HG03457 (cell line): ENCODE measurements around the gene C2orf49.
A peak's percentile ranks its signal among the peaks of the same experiment; 100 is the strongest.
"Not testable (repeated sequence)": the region's sequence is repeated elsewhere in the genome, so short reads cannot be mapped to it uniquely, and the experiment has no call there.

Source experiments
- ATAC-seq: cut with Tn5 transposase; IDR thresholded peaks from one replicate; pipeline ENCODE4 v1.9.1; 2021; ENCODE audit warnings: moderate number of reproducible peaks; ENCODE audit not compliant: unreplicated experiment

C2orf49 gene

DNA sequence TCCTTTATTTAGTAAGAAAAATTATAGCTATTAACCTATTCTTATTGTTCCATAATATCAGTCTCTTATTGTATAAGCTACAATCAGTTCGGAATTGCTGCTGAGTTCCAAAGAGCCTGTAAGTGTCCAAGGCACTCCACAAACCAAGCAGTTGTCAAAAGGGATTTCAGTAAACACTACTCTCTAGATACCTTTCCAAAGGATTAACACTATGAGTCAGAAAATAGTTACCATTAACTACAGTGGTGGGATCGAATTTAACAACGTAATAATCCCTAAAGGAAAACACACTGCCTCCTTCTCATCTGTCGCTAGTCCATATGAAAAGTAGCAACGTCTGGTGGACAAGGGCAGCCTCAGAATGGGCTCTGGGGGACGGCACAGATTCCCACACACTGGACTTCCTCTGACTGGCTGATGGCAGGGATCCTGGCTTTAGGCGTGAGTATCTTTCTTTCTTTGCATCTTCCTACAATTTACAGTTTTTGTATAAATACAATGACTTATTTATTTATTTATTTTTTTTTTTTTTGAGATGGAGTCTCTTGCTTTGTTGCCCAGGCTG, 16.6 kb upstream of the C2orf49 start:
- no peak for ATAC-seq

DNA sequence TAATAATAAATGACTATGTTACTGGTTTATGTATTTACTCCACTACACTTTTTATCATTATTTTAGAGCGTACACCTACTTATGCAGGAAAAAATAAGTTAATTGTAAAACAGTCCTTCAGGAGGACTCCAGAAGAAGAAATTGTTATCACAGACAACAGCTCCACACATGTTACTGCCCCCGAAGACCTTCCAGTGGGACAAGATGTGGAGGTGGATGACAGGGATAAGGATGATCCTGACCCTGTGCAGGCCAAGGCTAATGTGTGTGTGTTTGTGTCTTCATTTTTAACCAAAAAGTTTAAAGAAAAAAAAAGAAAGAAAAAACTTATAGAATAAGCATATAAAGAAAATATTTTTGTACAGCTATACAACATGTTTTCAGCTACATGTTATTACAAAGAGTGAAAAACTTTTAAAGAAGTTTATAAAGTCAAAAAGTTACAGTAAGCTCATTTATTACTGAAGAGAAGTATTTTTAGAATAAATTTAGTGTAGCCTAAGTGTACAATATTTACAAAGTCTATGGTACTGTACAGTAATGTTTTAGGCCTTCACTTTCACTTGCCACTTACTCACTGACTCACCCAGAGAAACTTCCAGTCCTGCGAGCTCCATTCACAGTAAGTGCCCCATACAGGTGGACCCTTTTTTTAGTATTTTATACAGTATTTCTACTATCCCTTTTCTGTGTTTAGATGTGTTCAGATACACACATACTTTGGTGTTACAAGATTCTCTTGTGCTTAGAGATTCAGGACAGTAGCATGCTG, 15.3 kb upstream of the C2orf49 start:
- ATAC-seq, result no peak

DNA sequence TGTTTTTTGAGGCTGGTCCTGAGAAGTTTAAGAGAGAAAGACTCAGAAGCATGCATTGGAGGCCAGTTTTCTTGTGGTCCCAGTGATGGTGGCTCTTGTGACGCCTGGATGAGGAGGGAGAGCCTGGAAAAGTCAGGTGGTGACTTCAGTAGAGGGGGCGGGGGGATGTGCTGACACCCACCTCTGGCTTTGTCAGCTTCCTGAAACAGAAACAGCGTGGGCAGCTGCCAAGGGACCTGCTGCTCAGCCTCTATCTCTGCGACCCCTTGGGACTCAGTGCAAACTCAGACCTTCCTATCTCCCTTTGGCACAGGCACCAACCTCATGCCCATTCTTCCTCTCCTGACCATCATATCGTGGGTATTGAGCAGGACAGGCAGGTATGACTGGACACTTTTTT, 14.2 kb upstream of the C2orf49 start:
- no peak for ATAC-seq

DNA sequence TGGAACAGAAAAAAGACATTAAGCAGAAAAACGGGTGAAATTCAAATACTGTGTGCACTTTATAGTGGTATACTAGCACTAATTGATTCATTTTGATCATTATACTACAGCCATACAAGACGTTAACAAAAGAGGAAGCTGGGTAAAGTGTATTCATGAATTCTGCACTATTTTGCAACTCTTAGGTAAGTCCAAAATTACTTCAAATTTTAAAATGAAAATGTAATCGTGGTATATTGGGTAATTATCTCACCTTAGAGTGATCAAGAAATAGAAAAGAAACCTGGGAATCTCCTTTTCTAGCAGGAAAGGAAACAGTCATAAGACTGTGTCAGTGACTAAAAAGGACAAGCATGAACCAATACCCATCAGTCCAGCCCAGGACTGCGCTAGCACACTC, 13.2 kb upstream of the C2orf49 start:
- no peak for ATAC-seq

DNA sequence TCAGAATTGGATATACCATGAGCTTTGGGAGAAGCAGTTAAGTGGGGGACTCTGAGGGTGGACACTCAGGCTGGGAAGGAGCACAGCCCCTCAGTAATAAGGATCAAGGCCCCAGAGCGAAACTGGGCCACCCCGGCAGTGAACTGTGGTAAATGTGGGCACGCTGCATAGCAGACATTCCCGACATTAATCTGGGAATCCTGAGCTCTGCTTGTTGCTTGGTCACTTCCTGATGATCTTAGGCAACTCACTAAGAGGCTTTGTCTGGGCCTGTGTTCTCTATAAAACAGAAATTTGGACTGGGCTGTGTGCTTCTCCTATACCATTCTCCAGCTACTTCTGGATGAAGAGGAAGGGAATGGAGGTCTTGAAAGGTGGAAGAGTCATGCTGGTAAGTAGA, 12.6 kb upstream of the C2orf49 start:
- ATAC-seq, result no peak

DNA sequence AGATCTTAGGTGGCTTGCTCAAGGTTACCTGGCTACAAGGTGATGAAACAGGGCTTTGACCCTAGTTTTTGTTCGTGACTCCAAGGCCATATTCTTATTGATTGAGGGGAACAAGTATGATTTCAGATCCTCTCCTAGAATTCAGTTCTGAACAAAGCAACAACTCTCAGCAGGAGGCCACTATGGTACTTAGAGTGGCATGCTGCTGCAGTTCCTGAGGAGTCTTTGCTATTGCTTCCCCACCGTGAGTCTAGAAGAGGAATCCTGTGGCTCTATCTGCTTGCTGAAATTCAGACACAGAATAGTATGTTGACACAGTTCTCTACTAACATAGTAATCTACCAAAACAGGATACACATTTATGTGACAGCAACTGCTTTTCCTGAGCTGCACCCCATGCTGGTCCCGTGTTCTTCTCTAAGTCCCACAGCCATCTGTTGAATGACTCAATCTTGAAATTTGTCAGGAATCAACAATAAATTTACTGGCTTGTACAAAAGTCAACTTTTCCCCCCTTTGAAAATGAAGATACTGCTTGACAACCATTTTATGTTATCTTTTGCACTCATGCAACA, 11.9 kb upstream of the C2orf49 start:
- ATAC-seq, result no peak

DNA sequence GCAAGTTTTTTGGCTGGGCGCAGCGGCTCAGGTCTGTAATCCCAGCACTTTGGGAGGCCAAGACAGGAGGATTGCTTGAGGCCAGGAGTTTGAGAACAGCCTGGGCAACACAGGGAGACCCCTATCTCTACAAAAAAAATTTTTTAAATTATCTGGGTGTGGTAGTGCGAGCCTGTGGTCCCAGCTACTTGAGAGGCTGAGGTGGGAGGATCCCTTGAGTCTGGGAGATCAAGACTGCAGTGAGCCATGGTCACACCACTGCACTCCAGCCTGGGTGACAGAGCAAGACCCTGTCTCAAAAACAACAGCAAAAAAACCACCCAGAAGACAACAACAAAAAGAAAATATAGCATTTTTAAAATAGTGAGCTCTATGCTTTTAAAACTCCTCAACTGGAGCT, 10.1 kb upstream of the C2orf49 start:
- ATAC-seq, result not testable (repeated sequence)

DNA sequence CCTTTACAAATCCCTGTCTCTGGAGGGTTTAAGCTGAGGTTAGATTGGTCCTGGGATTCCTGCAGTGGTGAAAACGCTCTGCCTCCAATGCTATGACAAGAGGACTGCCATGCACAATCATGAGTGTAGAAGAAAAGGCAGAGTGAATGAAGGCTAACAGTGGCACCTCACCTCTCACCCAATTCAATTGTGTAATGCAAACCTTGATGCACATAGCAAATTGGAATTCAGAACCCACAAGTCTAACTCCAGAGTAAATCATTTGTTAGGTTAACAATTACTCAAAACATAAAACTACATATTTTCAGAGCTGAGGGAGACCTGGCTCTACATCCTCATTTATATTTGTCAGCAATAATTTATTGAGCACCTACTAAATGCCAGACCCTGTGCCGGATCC, 9.7 kb upstream of the C2orf49 start:
- no peak for ATAC-seq

DNA sequence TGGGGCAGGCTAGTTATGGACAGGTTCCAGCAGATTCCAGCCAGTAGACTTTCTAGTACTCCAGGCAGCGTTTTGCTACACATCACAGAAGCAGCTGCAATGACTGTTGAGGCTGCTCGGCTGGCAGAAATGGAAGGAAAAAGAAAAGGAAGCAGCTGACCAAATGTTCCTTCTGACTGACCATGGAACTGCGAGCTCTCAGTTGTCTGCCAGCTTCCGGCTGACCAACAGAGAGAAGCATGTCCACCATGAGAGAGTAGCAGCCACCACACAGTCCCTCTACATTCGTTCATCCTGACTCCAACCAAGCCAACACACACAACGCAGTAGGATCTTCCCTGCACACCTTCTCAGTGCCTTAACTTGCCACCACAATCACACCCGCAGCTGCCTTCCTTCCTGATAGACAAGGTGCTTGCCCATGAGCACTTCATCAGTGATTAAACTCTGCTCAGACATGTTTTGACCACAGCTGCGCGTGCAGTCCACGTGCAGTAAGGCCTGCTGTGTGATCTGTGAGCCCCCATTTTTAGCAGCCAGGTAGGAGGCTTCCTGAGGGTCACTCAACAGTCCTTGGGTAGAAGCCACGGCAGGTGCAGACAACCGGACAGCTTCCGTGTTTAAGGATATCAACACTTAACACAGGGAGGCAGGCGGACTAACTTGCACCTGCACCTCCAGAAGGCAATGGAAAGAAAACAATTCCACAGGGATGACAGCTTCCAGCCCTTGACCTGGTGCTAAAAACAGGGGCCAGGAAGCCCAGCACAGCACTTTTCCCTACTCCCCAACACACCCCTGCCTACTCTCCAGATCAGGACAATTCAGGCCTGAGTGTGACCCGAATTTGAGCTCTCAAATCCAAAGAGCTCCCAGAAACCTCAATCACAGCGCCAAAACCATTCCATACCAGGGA, 8.8 kb upstream of the C2orf49 start:
- ATAC-seq, result no peak

DNA sequence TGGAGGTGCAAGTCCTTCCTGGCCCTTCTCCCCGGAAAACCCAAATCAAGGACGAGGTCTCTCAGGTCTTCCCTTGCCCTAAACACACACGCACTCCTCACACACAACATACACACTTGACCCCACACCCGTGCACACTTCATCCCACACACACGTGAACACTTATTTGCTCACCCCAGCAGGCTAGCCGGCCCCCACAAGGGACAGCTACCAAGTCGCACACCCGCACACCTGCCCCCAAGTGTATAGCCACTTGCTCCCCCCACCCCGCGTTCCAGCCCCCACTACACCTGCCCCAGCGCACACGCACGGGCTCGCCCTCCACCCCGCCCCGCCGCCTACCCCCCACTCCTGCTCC, 8.2 kb upstream of the C2orf49 start:
- ATAC-seq, result no peak

DNA sequence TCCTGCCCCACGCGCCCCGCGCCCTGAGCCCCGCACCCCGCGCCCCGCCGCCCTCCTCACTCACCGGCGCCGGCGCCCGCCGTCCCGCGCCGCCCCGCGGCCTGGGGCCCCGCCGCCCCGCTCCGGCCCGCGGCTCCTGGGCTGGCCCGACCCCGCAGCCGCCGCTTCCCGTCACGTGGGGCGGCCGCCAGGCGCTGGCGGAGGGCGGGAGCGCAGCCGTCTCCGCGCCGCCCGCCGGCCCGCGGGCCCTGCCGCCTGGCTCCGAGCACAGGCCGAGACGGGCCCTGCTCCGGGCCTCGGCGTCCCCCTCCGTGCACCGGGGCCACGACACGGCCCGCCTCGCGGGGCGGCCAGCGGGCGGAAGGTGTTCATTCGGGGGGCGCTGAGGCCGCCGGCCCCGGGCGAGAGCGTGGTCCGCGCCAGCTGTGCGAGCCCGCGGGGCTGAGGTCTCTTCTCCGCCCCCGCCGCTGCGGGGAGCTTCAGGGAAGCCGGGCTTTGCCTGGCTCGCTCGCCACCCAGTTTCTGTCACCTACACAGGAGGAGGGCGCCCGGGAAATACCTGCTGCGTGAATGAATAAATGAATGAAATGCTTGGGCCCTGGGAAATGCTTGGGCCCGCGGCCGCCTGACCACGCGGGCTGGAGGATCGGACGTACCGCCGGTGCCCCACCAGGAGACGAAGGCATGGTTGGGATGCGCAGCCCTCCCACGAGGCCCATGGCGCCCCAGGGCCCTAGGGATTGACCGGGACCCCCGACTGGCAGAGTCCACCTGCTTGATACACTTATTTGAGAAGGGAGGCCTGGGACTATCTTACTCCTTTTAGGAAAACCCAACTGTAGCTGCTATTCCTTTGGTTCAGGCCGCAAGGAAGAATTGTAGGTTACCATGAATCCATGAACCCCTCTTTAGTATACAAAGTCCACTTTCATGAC, 7.5 kb upstream of the C2orf49 start, which contains the start of gene TGFBRAP1:
Gene TGFBRAP1, minus strand, starts transcription at position 175 of the 935 bp plus-strand sequence. CDS start 21,434 bp downstream, outside the sequence.
- peak; percentile 56 for ATAC-seq

DNA sequence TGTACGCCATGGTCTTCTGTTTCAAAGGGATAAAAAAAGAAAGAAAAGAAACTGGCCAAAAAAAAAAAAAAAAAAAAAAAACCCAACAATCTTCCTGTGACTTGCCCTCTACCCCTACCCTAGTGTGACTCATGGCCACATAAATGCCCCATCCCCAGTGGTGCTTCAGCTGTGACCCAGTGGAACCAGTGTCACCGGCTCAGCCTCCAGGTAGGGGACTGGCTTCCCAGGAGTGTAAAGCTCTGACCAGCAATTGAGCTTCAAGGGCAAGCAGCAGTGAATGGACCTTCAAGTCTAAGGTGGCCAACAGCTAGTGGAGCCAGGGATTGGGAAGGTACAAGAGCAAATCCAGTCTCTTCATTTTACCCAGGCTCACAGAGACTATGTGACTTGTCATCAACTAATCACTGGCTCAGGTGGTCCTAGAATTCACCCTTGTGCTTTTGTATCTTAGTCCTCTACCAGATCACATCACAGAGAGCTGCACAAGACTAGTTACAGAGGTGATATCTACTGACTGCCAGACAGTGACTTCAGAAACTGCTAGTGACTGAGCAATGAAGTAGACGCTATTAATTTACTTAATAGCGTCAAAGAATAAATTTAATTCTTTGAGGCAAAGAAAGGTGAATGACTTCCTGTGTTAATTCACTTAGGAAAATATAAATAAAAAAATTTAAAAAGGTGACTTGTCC, 6.5 kb upstream of the C2orf49 start:
- no peak for ATAC-seq

DNA sequence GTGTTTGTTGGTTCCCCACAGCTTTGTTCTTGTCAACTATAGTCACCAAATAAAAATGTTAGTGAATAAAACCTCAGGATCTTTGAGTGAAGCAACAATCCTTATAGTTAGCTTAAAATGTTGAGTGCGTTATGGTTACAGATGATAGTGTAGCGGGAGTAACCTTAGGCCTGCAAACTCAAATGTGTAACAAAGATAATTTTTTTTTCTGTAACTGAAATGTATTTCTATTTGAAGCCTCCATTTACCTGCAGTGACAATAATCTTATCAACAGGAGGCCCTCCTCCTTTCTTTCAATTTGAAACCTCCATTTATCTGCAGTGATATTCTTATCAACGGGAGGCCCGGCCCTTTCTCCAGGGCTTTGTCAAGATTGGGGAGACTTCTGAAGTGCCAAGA, 3.1 kb upstream of the C2orf49 start:
- ATAC-seq, result no peak

DNA sequence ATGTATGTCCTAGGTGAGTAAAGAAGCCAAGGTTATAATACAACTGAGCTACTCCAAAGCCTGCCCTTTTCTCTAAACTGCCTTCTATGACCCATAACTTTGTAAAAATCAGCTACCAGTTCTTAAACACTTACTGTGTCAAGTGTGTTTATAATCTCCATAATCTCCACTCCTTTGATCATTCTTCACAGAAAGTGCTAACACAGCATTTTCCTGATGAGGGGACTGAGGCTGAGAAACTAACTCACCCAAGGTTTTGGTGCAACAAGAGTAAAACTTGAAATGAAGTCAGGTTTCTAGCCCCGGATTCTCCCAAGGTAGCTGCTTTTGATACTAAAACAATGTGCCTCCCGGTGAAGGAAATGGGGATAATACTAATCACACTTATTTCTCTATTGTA, 1.9 kb upstream of the C2orf49 start:
- no peak for ATAC-seq

DNA sequence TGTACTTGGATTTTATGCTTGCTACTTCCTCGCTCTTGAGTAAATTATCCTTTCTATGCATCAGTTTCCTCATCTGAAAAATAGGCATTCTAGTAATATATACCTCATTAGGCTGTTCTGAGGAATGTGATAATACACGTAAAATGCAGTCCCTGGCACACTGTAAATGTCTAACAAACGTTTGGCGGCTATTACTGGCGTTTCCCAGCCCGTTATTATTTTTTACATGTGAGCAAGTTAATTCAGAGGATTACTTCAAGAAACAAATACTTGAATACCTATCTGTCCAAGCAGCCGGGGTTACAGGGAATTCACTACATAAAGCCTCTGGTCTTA, 586 bp upstream of the C2orf49 start:
- ATAC-seq, result no peak

DNA sequence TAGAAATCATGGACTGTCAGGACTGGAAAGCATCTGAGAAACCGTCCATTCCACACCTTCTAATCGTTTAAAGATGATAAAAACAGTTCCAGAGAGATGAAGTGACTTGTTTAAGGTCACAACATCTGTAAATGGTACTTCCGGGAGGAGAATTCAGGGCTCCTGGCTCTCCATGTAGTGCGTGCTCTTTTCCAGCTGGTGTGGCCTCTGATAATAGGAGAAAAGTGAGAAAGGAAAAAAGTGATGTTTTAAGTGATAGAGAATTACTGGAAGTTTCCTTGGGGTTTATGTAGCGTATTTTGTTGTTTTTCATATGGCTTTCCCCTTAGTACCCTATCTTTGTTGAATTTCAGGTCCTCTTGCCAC, 663 bp downstream of the C2orf49 start:
- peak; percentile 11 for ATAC-seq

DNA sequence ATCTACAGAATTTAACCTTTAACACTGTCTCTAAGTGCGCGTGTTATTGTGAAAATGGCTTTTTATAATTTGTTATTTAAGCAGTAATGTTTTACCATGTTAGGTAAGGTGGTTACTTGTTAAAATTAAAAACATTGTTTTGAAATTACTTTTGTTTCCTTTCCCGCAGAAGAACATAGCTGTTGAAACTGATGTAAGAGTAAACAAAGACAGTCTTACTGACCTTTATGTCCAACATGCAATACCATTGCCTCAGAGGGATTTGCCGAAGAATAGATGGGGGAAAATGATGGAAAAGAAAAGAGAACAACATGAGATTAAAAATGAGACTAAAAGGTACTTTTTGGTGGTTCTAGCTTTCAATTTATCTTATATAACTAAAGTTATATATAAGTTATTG, 2.1 kb downstream of the C2orf49 start:
- no peak for ATAC-seq

DNA sequence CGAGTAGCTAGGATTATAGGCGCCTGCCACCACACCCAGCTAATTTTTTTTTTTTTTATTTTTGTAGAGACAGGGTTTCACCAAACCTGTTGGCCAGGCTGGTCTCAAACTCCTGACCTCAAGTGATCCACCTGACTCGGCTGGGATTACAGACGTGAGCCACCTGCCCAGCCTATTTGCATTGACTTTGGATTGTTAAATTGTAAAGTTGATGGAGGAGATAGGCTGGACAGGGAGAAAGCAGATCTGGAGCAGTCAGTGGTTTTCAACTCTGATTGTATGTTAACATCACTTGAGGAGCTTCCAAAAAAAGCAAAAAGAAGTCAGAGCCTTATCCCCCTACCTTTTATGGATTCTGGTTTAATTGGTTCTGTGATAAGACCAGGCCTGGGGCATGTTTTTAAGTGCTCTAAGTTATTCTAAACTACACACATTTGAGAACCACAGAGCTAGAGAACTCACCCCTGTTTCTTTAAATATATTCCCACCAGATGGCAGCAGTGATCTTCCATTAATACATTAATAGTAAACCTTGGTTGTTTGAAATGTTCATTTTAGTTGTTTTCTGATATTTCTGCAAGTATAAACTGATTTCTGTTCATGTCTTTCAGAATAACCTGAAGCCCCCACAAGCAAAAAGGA, 7.5 kb downstream of the C2orf49 start:
- ATAC-seq, result no peak

DNA sequence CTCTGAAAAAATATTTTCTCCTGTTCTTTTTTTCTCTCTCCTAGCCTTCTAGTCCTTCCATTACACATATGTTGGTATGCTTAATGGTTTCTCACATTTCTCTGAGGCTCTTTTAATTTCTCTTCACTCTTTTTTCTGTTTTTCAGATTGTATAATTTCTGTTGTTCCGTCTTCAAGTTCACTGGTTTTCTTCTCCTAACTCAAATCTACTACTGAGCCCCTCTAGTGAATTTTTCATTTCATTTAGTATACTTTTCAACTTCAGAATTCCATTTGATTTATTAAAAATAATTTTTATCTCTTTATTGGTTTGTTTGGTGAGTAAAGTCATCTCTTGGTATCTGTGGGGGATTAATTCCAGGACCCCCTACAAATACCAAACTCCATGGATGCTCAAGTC, 19.8 kb downstream of the C2orf49 start:
- no peak for ATAC-seq
